COLO829 (cell line): ENCODE data around the gene CROCC.
"Not testable (repeated sequence)": the region's sequence is repeated elsewhere in the genome, so short reads cannot be mapped to it uniquely, and the experiment has no call there.

ENCODE experiments used
- DNase-seq: peaks from one replicate; pipeline ENCODE4 v3.0.0; 2012; ENCODE audit warnings: low spot score

CROCC gene

GRCh38 chr1:16921391-16922185, at the start of gene CROCC:
CROCC (plus strand) TSS chr1:16921931; CDS start chr1:16922019, 88 bp downstream.
- peak; percentile 32 for DNase-seq

DNA sequence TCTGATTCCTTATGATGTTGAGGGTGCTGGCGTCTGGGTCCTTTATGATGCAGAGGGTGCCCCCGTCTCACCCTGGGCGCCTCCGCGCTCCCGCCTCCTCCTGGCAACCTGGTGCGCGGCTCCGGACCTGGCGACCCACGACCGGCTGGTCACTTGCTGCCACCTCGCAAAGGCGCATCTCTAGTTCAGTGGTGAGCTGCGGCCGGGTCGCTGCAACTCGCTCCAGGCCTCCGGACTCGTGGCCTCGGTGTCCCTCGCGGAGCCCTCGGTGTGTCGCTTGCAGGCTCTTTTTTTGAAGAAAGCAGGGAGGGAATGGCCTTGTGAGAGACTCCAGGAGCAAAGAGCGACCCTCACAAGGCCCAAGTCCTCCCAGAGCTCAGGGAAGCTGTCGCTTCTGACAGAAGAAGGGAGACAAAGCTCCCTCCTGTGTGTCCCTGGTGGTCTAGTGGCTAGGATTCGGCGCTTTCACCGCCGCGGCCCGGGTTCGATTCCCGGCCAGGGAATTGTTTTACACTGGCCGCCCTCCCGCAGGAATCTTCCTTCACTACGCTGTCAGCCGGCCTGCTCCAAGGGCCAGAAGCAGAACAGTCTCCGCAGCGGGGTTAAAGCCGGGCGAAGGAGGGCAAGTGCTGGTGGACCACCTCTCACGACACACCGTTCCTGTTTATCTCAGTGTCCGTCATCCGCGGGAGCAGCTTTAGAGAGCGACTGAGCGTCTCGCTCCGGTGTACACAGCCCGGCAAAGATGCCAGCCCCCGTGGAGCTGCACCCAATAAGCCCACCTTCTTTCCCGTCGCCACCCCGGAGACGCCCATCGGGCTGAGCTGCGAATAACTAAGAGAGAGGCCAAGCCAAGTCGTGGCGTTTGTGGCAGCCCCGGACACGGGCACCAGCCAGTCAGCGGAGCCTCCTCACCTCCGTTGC, 49.3 kb upstream of the CROCC start:
- DNase-seq: not testable (repeated sequence)

DNA sequence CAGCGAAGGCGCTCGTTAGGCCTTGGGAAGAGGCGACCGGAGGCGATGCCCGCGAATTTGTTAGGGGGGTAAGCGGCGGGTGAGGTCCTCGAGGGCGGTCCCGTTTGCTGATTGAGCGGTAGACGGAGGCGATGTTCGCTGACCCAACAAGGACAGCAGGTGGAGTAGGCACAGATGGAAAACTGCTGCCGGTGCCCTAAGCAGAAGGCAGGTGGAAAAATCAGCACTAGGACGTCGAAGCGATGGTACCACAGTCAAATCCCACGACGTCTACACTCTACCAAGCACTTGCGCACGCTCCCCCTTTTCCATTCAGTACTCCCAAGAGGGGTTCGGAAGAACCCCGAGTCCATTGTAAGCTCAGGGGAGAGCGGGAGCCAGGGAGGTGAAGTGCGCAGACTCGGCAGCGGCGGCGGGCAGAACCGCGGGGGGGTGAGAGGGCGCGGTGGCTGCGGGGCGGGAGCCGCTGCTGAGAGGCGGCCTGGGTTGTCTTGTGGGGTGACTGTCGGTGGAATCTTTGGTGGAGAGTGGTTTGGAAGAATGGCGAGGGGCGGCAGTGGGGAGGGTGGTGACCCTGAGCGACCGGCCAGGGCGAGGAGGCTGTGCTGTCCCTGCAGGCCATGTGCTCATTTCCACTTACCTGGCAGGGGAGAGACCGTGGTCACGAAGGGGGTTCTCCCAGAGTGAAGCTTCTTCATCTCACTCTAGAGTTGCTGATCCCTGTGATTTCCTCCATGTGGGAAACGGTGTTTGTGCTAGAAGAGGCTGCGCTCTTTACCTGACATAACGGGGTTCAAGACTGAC, 48.5 kb upstream of the CROCC start:
- not testable (repeated sequence) for DNase-seq

DNA sequence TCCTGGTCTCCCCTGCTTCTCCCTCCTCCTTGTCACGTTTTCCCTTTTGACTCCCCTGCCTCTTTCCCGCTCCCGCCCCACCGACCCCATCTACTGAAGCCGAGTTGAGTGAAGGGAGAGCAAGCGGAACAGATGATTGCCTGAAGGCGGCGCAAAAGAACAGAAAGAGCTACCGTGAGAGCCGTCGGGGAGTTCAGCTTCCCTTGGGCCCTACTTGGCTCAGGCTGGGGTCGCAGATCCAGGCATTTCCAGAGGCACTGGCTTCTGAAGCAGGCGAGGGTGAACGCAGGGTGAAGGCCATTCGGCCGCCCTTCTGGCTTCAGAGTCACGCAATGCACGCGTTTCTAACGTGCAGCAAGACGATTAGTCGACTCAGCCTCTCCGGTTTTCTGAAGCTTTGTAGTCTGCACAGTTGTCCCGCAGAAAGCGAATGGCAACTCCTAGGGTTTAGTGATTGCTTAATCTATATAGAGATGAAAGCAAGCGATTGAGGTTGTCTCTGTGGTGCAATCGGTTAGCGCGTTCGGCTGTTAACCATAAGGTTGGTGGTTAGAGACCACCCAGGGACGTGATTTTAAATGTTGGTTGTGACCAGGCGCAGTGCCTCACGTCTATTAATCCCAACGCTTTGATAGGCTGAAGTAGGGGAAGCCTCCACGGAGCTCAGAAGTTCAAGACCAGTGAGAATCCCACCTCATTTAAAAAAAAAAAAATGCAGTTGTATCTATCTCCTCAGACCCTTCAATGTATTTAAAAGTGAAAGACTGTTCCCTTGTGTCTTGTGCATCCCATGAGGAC, 46.6 kb upstream of the CROCC start:
- DNase-seq: not testable (repeated sequence)

DNA sequence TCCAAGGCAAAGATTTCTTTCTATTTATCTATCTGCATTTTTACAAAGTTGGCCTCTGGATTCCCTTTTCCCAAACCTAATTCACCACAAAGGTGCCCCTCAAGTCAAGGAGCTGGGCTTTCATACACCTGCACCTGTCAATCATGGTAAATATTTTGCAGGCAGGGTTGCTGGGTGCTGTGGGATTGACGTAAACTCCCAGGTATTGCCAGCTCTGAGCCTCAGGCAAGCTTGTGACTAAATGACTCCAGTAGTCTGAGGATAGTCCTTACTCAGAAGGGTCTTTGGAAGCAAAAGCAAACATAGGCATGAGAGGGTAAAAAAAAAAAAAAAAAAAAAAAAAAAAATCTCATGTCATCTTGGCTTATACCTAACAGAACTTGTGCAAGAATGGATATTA, 40.0 kb upstream of the CROCC start:
- DNase-seq: not testable (repeated sequence)

DNA sequence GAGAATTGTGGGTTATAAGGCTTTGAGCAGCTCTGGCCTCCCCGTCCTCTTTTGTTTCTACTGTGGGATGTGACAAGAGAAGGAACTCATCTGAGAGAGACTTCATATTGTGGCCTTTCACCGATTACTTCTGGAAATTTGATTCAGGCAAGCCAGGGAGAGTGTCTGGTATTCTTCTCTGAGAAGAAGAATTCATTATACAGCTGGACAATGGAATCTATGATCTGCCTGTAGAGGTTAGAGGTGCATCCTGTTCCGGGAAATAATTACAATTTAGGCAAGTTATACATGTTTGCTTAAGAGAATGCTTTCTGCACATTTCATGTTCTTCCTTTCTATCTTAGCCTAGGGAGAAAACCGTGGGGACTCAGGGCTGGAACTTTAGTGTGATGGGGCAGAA, 38.7 kb upstream of the CROCC start:
- no peak for DNase-seq

DNA sequence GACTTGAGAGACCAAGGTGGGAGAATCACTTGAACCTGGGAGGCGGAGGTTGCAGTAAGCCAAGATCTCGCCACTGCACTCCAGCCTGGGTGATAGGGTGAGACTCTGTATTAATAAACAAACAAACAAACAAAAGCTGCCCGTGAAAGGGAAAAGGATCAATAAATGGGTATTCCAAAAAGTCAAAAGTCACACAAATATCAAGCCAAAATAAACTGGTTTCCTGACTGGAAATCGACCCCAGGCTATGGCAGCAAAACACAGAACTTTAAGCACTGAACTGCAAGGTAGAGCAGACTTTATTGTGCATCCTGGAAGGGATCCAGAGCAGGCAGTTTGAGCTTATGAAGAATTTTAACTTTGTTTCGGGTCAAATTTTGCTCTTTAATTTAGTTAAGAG, 37.2 kb upstream of the CROCC start:
- DNase-seq: not testable (repeated sequence)

DNA sequence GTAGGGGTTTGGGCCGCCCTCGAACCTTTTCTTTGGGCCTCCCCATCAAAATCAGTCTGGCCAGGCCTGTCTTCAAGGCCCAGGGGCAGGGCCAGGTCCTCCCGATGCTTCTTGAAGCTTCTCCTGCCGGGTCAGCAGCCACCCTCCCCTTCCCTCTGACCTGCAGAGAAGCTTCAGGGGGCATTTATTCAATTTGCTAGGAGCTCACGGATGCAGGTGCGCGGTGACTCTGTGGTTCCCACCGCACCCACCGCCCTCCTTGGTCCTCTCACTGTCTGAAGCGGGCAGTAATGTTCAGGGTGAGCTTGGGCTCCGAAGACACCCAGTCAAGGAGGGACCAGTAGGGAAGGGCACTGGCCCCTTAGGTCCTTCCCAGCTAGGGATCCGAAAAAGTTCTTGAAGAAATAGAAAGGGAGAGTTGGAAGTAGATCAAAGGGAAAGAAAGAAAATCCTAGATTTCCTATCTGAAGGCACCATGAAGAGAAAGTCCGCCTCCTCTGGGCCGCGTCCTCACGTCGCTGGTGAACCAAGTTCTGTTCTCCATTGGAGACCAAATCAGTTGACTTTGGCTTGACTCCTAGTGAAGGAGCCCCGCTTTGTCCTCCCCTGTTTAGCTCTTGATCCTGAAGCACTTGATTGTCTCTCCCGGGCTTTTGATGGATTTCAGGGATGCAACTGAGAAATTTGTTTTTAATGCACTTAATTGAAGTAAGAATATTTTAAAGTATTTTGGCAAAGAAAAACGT, 34.7 kb upstream of the CROCC start:
- no peak for DNase-seq

DNA sequence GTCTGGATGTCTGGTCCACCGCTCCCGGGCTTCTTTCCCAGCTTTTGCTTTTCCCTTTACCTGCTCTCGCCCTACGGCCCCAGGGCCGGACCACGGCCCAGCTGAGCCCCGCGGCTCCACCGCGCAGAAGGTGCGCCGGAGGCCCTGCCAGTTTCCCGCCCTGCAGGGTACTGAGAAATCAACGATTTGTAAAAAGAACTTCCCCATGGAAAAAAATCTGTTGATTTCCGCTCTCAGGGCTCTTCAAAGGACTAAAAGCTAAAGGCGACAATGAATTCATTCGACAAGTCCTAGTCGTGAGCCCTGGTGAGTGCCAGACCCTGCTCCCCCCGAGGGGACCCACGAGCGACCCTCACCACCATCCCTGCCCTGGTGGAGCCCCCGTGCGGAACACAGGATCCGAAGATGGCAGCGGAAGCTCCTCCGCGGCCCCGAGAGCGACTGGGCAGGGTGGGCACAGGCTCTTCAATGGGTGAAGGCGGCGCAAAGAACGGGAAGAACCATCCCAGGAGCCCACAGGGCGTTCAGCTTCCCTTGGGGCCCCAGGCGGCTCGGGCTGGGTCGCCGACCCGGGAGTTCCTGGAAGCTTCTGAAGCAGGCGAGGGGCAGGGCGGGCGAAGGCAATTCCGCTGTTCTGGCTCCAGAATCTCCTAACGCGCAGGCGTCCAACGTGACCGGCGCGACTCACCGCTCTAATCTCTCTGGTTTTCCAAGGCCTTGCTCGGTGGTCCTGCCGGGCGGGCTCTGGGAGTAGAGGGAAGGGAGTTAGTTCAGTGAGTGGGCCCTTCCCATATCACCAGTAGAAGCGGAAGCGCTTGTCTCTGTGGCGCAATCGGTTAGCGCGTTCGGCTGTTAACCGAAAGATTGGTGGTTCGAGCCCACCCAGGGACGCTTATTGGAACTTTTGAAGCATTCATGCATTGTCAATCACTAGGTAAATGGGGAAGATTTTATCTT, 32.6 kb upstream of the CROCC start:
- DNase-seq: peak; percentile 59

DNA sequence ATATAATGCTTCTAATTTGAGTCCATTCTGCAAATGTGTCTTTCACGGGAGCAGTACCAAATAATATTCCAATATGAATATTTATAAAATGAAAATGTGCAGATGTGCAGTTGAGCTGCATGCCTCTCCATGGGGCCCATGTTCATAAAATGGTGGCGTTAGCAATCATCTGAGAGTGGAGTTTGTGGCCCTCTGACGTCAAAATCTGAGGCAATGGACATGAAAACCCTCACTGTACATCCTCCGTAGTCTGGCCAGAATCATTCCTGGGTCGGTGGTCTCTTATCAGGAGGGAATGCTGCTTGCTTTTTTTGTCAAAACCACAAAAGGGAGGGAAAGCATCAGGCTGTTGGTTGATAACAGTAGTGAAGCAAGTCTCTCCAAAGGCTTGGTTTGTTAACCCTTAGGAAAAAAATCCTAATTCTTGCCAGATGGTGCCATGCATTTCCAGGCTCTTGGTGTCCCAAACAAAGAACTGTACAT, 31.2 kb upstream of the CROCC start:
- DNase-seq: not testable (repeated sequence)

GRCh38 chr1:16891057-16891456, 30.7 kb upstream of the CROCC start:
- not testable (repeated sequence) for DNase-seq

- not testable (repeated sequence) for DNase-seq
These were observed 28.7 kb upstream of the CROCC start for GRCh38 chr1:16892978-16893525.

GRCh38 chr1:16893796-16894195, 27.9 kb upstream of the CROCC start:
- DNase-seq: not testable (repeated sequence)

- DNase-seq: not testable (repeated sequence)
These were observed 27.4 kb upstream of the CROCC start for GRCh38 chr1:16894338-16894737.

DNA sequence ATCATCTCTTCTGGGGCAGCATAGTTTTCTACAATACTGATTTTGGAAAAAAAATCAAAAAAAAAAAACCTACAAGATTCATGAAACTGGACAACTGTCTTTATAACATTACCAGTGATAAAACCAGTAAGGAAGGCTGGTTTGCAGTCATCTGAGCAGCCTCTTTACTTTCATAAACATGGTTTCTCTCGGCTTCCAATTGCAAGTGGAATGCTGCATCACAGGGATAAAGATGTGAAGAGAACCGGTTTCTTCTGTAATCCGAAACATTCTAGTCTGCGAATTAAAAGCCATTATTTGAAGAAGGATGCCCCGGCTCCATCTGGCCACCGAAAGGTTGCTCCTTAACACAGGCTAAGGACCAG, 26.5 kb upstream of the CROCC start:
- DNase-seq: not testable (repeated sequence)

DNA sequence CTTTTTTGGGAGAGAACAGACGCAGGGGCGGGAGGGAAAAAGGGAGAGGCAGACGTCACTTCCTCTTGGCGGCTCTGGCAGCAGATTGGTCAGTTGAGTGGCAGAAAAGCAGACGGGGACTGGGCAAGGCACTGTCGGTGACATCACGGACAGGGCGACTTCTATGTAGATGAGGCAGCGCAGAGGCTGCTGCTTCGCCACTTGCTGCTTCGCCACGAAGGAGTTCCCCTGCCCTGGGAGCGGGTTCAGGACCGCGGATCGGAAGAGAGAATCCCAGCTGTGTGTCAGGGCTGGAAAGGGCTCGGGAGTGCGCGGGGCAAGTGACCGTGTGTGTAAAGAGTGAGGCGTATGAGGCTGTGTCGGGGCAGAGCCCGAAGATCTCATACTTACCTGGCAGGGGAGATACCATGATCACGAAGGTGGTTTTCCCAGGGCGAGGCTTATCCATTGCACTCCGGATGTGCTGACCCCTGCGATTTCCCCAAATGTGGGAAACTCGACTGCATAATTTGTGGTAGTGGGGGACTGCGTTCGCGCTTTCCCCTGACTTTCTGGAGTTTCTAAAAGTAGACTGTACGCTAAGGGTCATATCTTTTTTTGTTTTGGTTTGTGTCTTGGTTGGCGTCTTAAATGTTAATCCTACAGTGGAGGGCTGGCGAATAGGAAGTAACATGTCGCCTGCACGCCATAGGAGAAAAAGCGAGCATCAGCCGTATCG, 26.0 kb upstream of the CROCC start, which contains the start of gene RNU1-2:
Gene RNU1-2 (plus strand): TSS at position 383 of the 718 bp plus-strand sequence.
- peak; percentile 74 for DNase-seq

DNA sequence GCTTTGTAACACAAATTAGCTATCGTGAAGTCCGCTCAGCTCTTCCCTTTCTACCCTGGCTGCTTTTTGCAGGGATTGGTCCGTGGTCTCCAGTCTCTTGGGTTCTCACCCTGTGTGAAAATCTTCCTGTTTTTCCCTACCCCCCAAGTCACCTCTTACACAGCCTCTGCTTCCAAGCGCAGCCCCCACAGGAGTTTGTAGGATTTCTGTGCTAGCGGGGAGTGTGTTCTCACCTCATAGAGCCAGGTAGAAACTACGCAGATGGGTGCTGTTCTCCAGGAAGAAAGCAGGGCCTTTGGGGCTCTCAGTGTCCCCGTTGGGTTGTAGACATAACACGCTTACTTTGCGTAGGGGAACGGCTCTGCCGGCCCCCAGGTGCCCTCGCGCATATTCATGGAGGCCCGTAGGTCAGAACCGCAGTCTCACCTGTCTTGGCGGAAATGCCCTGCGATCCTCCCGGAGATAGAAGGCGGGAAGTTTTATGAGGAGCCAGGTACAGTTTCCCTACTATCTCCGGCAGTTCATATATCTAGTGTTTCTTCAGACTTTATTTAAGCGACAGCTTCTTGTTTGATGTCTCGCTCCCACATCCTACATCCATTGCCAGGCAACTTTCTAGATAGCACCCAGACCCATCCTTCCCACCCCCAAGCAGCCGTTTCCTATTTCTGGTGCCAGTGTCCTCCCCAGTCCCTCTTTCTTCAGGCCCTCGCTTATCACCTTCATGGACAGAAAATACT, 25.2 kb upstream of the CROCC start:
- DNase-seq: peak; percentile 59
